Left ventricle myocardium inferior (tissue), 1 donor: Measurements from ENCODE around the gene ATXN7L1. TPM values are rescaled to one million over a fixed set of nuclear protein-coding genes. Genes with fewer than 3 reads are reported as not detected.

ENCODE experiments used
- DNase-seq: peaks from one replicate; pipeline ENCODE4 v3.0.0-alpha.2; 2020
- H3K27ac ChIP-seq: fragments of 200-600 bp; replicated peaks from 2 replicates; pipeline ENCODE4 v1.8.0; 2021
- H3K27me3 ChIP-seq: fragments of 200-600 bp; 2 replicates; pipeline ENCODE4 v1.8.0; 2021; ENCODE audit warnings: low read depth
- H3K36me3 ChIP-seq: fragments of 200-600 bp; 2 replicates; pipeline ENCODE4 v1.8.0; 2021
- H3K4me1 ChIP-seq: fragments of 200-600 bp; 2 replicates; pipeline ENCODE4 v1.8.0; 2021
- H3K4me3 ChIP-seq: fragments of 200-600 bp; 2 replicates; pipeline ENCODE4 v1.8.0; 2021; ENCODE audit warnings: mild to moderate bottlenecking, moderate library complexity
- H3K9me3 ChIP-seq: fragments of 200-600 bp; replicated peaks from 2 replicates; pipeline ENCODE4 v1.8.0; 2021
- intact Hi-C: fragments of 100-400 bp; cut with micrococcal nuclease; formaldehyde crosslinking; loops from one replicate; pipeline ENCODE4 v1.11.0; 2022
- total RNA-seq: library from RNA; stranded (reverse); fragmentation: NEBNext Ultra II Directional; extraction: Animal tissue kit (Norgen Biotek cat#: 25700); gene quantifications from one replicate; pipeline ENCODE4 v1.2.1, GENCODE V29; 2021
- TF ChIP-seq, protein P1 (sequence below): fragments of 200-600 bp; IDR thresholded peaks from 2 replicates; pipeline ENCODE4 v1.8.0; 2021; ENCODE audit warnings: antibody characterized with exemption, mild to moderate bottlenecking, borderline replicate concordance
- donor health status: DM: no; HTN: yes; CAD: no; lungs with severe emphysema.

ATXN7L1 gene
- total RNA-seq, 1 donor from 2014 or later, result 6.2 TPM

DNA sequence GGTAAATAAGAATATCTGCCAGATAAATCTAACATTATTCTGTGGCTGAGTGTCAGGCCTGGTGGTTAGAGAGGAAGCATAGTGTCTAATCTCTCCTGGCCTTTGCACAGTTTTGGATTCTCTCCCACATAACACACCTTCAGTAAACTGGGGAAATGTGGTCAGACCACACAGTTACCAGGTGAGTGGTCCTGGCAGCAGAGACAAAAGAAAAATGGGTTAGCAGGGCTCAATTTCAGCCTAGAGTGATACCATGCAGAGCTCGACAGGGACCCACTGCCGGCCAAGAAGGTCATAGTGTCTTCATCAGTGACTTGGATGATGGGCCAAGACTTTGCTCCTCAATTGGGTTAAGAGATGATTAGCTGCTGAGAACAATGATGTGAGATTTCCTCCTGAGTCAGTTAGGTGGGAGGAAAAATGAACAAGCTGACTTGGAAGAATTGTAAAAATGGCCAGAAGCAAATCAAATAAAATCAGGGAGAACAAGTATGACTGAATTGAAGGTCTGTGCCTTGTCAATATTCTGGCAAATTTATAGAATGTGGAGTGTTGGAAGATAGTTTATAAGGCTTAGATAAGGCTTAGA, 225.9 kb downstream of the ATXN7L1 start:
- H3K9me3 ChIP-seq, result no peaks in the 10 kb centered on the region
- no peak overlapping the region for H3K4me3 ChIP-seq
- DNase-seq, result no peak
- no peaks in the 10 kb centered on the region for H3K36me3 ChIP-seq
- no peak overlapping the region for H3K27ac ChIP-seq
- no peaks in the 10 kb centered on the region for H3K27me3 ChIP-seq
- TF ChIP-seq, protein P1, sequence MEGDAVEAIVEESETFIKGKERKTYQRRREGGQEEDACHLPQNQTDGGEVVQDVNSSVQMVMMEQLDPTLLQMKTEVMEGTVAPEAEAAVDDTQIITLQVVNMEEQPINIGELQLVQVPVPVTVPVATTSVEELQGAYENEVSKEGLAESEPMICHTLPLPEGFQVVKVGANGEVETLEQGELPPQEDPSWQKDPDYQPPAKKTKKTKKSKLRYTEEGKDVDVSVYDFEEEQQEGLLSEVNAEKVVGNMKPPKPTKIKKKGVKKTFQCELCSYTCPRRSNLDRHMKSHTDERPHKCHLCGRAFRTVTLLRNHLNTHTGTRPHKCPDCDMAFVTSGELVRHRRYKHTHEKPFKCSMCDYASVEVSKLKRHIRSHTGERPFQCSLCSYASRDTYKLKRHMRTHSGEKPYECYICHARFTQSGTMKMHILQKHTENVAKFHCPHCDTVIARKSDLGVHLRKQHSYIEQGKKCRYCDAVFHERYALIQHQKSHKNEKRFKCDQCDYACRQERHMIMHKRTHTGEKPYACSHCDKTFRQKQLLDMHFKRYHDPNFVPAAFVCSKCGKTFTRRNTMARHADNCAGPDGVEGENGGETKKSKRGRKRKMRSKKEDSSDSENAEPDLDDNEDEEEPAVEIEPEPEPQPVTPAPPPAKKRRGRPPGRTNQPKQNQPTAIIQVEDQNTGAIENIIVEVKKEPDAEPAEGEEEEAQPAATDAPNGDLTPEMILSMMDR, result no peak
- H3K4me1 ChIP-seq, result peaks cover 22% of the 10 kb centered on the region
- intact Hi-C loops, result loop anchor here (10.0 kb wide), 1 partner anchor 394 kb away; no protein-coding TSS in a partner anchor

DNA sequence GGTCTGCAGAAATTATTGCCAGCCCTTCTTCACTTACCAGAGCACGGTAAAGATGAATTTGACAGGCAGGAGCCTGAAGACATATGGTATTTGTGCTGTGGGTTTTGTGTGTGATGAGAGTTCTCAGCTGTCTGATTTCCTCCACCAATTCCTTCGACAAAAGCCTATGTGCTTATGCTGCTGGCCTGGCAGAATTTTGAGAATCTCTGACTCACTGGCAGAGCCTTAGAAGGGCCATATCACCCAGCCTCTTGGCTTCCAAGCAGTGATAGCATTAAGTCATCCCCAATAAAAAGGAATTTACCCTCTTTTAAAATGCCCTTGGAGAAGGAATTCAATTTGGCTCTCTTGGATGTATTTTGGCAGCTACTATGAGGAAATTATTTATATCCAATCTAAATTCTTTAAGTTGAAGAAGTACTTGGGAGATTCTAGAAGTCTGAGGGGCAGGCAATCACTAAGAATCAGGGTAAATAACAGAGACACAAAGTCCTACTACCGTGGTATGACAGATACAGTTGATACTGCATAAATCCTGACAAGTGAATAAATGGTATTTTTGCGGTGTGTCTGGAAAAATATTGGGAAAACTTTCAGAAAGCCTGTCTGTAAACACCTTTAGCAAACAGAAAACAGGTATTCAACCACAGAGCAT, 226.5 kb downstream of the ATXN7L1 start:
- DNase-seq, result no peak
- H3K27ac ChIP-seq, result no peak overlapping the region
- no peaks in the 10 kb centered on the region for H3K9me3 ChIP-seq
- intact Hi-C loops, result loop anchor here (10.0 kb wide), 1 partner anchor 395 kb away; no protein-coding TSS in a partner anchor
- H3K4me1 ChIP-seq, result peaks cover 18% of the 10 kb centered on the region
- no peaks in the 10 kb centered on the region for H3K36me3 ChIP-seq
- TF ChIP-seq, protein P1, result no peak
- H3K27me3 ChIP-seq, result no peaks in the 10 kb centered on the region
- H3K4me3 ChIP-seq, result no peak overlapping the region

DNA sequence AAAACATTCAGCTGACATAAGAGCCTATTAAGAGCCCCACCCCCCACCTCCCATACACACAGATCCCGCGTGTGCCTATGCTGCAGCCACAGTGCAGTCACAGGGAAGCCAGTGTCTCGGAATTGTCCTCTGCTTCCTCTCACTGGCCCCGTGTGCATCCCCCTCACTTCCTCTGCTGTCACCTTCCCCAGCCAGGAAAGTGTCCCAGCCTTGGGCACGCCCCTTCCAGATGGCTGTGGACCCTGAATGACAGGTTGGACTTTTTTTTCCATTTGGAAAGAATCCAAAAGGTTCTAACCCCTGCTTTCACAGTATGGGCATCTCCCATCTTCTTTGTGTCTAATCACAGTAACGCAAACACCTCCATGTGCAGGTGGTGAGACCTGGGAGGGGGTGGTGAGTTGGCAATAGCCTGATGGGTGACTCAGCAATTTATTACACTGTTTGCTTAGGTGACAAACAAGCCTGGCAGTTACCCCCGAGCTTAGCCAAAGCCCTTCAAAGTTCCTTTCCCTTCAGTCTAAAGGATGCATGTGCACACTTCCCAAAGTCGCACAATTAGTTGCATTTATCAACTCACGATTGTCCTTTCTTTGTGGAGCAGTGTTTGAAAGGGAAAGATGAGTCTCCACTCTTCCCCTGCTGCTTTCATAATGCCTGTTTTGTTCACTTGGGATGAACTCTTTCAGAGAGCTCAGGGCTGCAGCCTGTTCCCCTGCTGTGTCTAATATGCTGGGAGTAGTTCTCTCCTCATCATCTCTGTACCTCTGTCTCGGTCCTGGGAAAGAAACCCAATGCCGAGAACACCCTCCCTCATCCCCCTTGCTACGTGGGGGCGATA, 227.6 kb downstream of the ATXN7L1 start:
- intact Hi-C loops, result no loop called here
- H3K4me3 ChIP-seq, result no peak overlapping the region
- TF ChIP-seq, protein P1, result no peak
- H3K9me3 ChIP-seq, result no peaks in the 10 kb centered on the region
- H3K36me3 ChIP-seq, result no peaks in the 10 kb centered on the region
- H3K4me1 ChIP-seq, result peaks cover 22% of the 10 kb centered on the region
- no peaks in the 10 kb centered on the region for H3K27me3 ChIP-seq
- no peak overlapping the region for H3K27ac ChIP-seq
- no peak for DNase-seq

DNA sequence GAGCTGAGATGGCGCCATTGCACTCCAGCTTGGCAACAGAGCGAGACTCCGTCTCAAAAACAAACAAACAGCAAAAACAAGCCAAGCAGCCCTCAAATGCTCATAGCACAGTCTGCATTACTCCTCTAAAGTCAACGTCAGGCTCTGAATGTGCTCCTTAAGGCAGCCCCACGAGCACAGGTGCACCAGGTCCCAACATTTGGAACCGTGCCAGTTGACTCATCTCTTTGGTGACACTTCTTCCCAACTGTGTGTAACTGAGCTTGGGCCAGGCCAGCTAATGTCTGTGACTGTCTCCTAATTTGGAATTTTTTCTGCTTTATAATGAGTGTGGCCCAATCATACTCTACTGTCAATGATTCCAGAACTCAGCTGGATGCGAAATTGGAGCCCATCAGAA, 228.8 kb downstream of the ATXN7L1 start:
- peaks cover 26% of the 10 kb centered on the region for H3K4me1 ChIP-seq
- H3K36me3 ChIP-seq, result peaks cover 2% of the 10 kb centered on the region
- H3K4me3 ChIP-seq, result no peak overlapping the region
- H3K27me3 ChIP-seq, result no peaks in the 10 kb centered on the region
- H3K27ac ChIP-seq, result no peak overlapping the region
- TF ChIP-seq, protein P1, result no peak
- H3K9me3 ChIP-seq, result no peaks in the 10 kb centered on the region
- intact Hi-C loops, result no loop called here
- DNase-seq, result no peak

DNA sequence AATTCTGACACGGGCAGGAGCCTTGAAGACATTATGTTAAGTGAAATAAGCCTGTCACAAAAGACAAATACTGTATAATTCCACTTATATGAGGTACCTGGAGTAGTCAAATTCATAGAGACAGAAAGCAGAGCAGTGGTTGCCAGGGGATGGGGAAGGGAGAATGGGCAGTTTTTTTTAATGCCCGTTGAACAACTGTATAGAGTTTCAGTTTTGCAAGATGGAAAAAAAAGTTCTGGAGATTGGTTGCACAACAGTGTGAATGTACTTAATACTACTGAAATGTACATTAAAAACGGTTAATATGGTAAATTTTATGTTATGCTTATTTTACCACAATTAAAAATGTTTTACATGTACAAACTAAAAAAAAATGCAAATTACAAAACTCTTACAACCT, 231.5 kb downstream of the ATXN7L1 start:
- no peak overlapping the region for H3K27ac ChIP-seq
- intact Hi-C loops, result no loop called here
- peaks cover 26% of the 10 kb centered on the region for H3K4me1 ChIP-seq
- H3K27me3 ChIP-seq, result no peaks in the 10 kb centered on the region
- no peaks in the 10 kb centered on the region for H3K9me3 ChIP-seq
- TF ChIP-seq, protein P1, result no peak
- peaks cover 25% of the 10 kb centered on the region for H3K36me3 ChIP-seq
- H3K4me3 ChIP-seq, result no peak overlapping the region
- DNase-seq, result no peak
